GM19455 (cell line): Measurements from ENCODE around the gene CREB1.
A peak's percentile ranks its signal among the peaks of the same experiment; 100 is the strongest.
"Not testable (repeated sequence)": the region's sequence is repeated elsewhere in the genome, so short reads cannot be mapped to it uniquely, and the experiment has no call there.

Experiments
- ATAC-seq: cut with Tn5 transposase; IDR thresholded peaks from one replicate; pipeline ENCODE4 v1.9.1; 2021; ENCODE audit not compliant: unreplicated experiment

CREB1 gene

GRCh38 chr2:207612714-207613113, 83.0 kb downstream of the CREB1 start:
- ATAC-seq: no peak

- no peak for ATAC-seq
These were observed 85.1 kb downstream of the CREB1 start for GRCh38 chr2:207614824-207615223.

GRCh38 chr2:207616185-207616584, 86.4 kb downstream of the CREB1 start:
- ATAC-seq: no peak

- ATAC-seq: no peak
These were observed 87.4 kb downstream of the CREB1 start for GRCh38 chr2:207617011-207617671.

- ATAC-seq: peak; percentile 27
These were observed 90.0 kb downstream of the CREB1 start for GRCh38 chr2:207619764-207620203.

- no peak for ATAC-seq
These were observed 91.8 kb downstream of the CREB1 start for GRCh38 chr2:207621501-207622039.

- peak; percentile 44 for ATAC-seq
These were observed 94.6 kb downstream of the CREB1 start for GRCh38 chr2:207624185-207625013.

GRCh38 chr2:207625014-207625907, 95.5 kb downstream of the CREB1 start, which contains the start of gene METTL21A:
TSS of gene METTL21A (minus strand) at chr2:207625394. CDS start at chr2:207624375, 1,019 bp downstream.
- ATAC-seq: peak; percentile 52

- ATAC-seq: no peak
These were observed 99.8 kb downstream of the CREB1 start for GRCh38 chr2:207629553-207629952.

GRCh38 chr2:207630491-207630890, 100.7 kb downstream of the CREB1 start:
- ATAC-seq: no peak

- no peak for ATAC-seq
These were observed 103.1 kb downstream of the CREB1 start for GRCh38 chr2:207632575-207633493.

GRCh38 chr2:207633686-207634085, 103.9 kb downstream of the CREB1 start:
- no peak for ATAC-seq

- ATAC-seq: no peak
These were observed 105.9 kb downstream of the CREB1 start for GRCh38 chr2:207635468-207636200.

GRCh38 chr2:207639288-207639687, 109.5 kb downstream of the CREB1 start:
- not testable (repeated sequence) for ATAC-seq

- no peak for ATAC-seq
These were observed 110.4 kb downstream of the CREB1 start for GRCh38 chr2:207640160-207640559.

- no peak for ATAC-seq
These were observed 110.9 kb downstream of the CREB1 start for GRCh38 chr2:207640661-207641060.

GRCh38 chr2:207643892-207644291, 114.1 kb downstream of the CREB1 start:
- ATAC-seq: no peak

- ATAC-seq: not testable (repeated sequence)
These were observed 116.8 kb downstream of the CREB1 start for GRCh38 chr2:207646582-207646981.
